HCT116 (cell line): ENCODE results near the gene C9orf152.

Source experiments
- CEBPB ChIP-seq: IDR thresholded peaks from 2 replicates; pipeline ENCODE4 v1.6.1; 2012; ENCODE audit warnings: low read depth
- CTCF ChIP-seq, 3 experiments: fragments of 200-600 bp in 1 of 3; sonication (generic) in 1 of 3; IDR thresholded peaks in 2 of 3; conservative IDR thresholded peaks in 1 of 3; 2 replicates each; pipeline ENCODE4 v1.5.1; 2012 to 2017; ENCODE audit warnings: low read depth in 2 of 3, low read length in 2 of 3, antibody characterized with exemption in 1 of 3, borderline replicate concordance in 1 of 3, control low read depth in 1 of 3, mild to moderate bottlenecking in 1 of 3, mixed read lengths in 1 of 3, mixed run types in 1 of 3, moderate library complexity in 1 of 3; ENCODE audit not compliant: insufficient read depth in 1 of 3
- EGR1 ChIP-seq: IDR thresholded peaks from 2 replicates; pipeline ENCODE4 v1.6.1; 2012; ENCODE audit warnings: low read depth
- EZH2 ChIP-seq: fragments of 200-600 bp; sonication (generic); IDR thresholded peaks from 2 replicates; pipeline ENCODE4 v1.6.1; 2017; ENCODE audit warnings: antibody characterized with exemption, mixed run types
- EZH2phosphoT487 ChIP-seq: fragments of 200-600 bp; IDR thresholded peaks from 2 replicates; pipeline ENCODE4 v1.6.1; 2018; ENCODE audit warnings: antibody characterized with exemption, borderline replicate concordance
- POLR2A ChIP-seq: IDR thresholded peaks from 2 replicates; pipeline ENCODE4 v1.7.0; 2011; ENCODE audit warnings: borderline replicate concordance; ENCODE audit not compliant: insufficient read depth, insufficient read length; ENCODE audit errors: extremely low read depth
- POLR2AphosphoS5 ChIP-seq: IDR thresholded peaks from 2 replicates; pipeline ENCODE4 v1.6.1; 2011; ENCODE audit warnings: mild to moderate bottlenecking, low read depth, low read length, moderate library complexity
- RAD21 ChIP-seq: IDR thresholded peaks from 2 replicates; pipeline ENCODE4 v1.6.1; 2012; ENCODE audit warnings: low read depth, mild to moderate bottlenecking
- YY1 ChIP-seq: IDR thresholded peaks from 2 replicates; pipeline ENCODE4 v1.6.1; 2011; ENCODE audit warnings: low read length, low read depth, moderate library complexity, mild to moderate bottlenecking; ENCODE audit not compliant: insufficient replicate concordance; ENCODE audit errors: extremely low read depth
- ZBTB33 ChIP-seq: IDR thresholded peaks from 2 replicates; pipeline ENCODE4 v1.6.1; 2011; ENCODE audit warnings: mild to moderate bottlenecking, low read length, moderate library complexity; ENCODE audit not compliant: insufficient replicate concordance; ENCODE audit errors: extremely low read depth
- ZNF274 ChIP-seq: fragments of 200-500 bp; sonication (Bioruptor generic); IDR thresholded peaks from 2 replicates; pipeline ENCODE4 v1.6.1; 2014; ENCODE audit warnings: mild to moderate bottlenecking, low read depth, low read length, inconsistent platforms

GRCh38 chr9:110198357-110198756 lies 9.6 kb downstream of the C9orf152 start:
- TF ChIP-seq ZBTB33 (no peak), EZH2 (no peak), RAD21 (no peak), POLR2AphosphoS5 (no peak), ZNF274 (no peak), EZH2phosphoT487 (no peak), CTCF (IDR thresholded peaks at IDR 0.05 in 2 of 3, conservative IDR thresholded peaks at IDR 0.05 in 1 of 3; ENCODE audit: borderline replicate concordance in 1 of 3, insufficient read depth in 1 of 3, low read depth in 2 of 3, low read length in 2 of 3) (no peak), CEBPB (no peak), EGR1 (no peak), POLR2A (no peak), YY1 (no peak)
